Neural cell (in vitro differentiated cells): Measurements from ENCODE around the gene USP10.

Experiments used
- EP300 ChIP-seq: fragments of 450-650 bp; conservative IDR thresholded peaks from 2 replicates; pipeline ENCODE4 v1.6.1; 2014; ENCODE audit warnings: antibody characterized with exemption, mild to moderate bottlenecking, moderate library complexity; ENCODE audit not compliant: poor library complexity, severe bottlenecking
- TF ChIP-seq, protein P1 (sequence below): fragments of 450-650 bp; IDR thresholded peaks from 2 replicates; pipeline ENCODE4 v1.5.1; 2014; ENCODE audit warnings: antibody characterized with exemption, mild to moderate bottlenecking, moderate library complexity; ENCODE audit not compliant: poor library complexity, severe bottlenecking
- TF ChIP-seq, protein P2 (sequence below): IDR thresholded peaks from 2 replicates; pipeline ENCODE4 v1.6.1; 2012; ENCODE audit warnings: borderline replicate concordance

DNA sequence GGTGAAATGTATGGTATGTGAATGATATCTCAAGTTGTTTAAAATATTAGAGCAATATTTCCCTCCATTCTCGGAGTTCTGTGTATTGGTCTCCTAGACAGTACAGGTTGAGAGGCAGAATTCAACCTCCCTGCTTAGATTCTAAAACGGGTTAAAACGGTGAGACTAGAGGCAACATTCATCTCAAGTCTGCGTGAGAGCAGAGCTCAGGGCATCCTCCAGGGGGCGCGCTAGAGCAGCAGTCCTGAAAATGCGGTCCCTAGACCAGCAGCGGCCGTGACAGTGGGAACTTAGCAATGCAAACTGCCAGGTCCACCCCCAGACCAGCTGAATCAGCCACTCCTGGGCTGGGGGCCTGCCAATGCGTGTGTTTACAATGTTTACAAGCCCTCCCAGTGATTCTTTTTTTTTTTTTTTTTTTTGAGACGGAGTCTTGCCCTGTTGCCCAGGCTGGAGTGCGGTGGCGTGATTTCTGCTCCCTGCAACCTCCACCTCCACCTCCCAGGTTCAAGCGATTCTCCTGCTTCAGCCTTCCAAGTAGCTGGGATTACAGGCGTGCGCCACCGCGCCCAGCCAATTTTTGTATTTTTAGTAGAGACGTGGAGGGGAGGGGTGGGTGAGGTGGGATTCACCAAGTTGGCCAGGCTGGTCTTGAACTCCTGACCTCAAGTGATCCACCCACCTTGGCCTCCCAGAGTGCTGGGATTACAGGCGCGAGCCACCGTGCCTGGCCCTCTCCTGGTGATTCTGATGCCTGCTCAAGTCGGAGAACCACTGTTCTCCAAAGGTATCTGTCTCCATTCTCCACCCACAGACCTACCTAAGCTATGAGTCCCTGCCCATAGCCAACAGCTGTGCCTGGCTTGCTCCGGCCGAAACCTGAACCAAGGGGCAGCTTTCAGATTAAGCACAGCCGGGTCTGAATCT lies 27.3 kb upstream of the USP10 start:
- TF ChIP-seq, protein P1, sequence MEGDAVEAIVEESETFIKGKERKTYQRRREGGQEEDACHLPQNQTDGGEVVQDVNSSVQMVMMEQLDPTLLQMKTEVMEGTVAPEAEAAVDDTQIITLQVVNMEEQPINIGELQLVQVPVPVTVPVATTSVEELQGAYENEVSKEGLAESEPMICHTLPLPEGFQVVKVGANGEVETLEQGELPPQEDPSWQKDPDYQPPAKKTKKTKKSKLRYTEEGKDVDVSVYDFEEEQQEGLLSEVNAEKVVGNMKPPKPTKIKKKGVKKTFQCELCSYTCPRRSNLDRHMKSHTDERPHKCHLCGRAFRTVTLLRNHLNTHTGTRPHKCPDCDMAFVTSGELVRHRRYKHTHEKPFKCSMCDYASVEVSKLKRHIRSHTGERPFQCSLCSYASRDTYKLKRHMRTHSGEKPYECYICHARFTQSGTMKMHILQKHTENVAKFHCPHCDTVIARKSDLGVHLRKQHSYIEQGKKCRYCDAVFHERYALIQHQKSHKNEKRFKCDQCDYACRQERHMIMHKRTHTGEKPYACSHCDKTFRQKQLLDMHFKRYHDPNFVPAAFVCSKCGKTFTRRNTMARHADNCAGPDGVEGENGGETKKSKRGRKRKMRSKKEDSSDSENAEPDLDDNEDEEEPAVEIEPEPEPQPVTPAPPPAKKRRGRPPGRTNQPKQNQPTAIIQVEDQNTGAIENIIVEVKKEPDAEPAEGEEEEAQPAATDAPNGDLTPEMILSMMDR, result peak; percentile 25
- TF ChIP-seq EP300, result no peak
- TF ChIP-seq, protein P2, sequence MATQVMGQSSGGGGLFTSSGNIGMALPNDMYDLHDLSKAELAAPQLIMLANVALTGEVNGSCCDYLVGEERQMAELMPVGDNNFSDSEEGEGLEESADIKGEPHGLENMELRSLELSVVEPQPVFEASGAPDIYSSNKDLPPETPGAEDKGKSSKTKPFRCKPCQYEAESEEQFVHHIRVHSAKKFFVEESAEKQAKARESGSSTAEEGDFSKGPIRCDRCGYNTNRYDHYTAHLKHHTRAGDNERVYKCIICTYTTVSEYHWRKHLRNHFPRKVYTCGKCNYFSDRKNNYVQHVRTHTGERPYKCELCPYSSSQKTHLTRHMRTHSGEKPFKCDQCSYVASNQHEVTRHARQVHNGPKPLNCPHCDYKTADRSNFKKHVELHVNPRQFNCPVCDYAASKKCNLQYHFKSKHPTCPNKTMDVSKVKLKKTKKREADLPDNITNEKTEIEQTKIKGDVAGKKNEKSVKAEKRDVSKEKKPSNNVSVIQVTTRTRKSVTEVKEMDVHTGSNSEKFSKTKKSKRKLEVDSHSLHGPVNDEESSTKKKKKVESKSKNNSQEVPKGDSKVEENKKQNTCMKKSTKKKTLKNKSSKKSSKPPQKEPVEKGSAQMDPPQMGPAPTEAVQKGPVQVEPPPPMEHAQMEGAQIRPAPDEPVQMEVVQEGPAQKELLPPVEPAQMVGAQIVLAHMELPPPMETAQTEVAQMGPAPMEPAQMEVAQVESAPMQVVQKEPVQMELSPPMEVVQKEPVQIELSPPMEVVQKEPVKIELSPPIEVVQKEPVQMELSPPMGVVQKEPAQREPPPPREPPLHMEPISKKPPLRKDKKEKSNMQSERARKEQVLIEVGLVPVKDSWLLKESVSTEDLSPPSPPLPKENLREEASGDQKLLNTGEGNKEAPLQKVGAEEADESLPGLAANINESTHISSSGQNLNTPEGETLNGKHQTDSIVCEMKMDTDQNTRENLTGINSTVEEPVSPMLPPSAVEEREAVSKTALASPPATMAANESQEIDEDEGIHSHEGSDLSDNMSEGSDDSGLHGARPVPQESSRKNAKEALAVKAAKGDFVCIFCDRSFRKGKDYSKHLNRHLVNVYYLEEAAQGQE, result no peak
